ENCODE measurements around the gene STX4.

GRCh38 chr16:31036691-31037090, 3.3 kb downstream of the STX4 start:
- TF ChIP-seq ESRRG (CRISPR knock-in tag; IDR thresholded peaks at IDR 0.05) (no peak), OSR1 (CRISPR knock-in tag; IDR thresholded peaks at IDR 0.05) (no peak), ZNF565 (CRISPR knock-in tag; conservative IDR thresholded peaks at IDR 0.05; ENCODE audit: low read depth) (no peak), GLIS3 (CRISPR knock-in tag; IDR thresholded peaks at IDR 0.05) (no peak), ARNTL (CRISPR knock-in tag; IDR thresholded peaks at IDR 0.05; ENCODE audit: borderline replicate concordance, low read depth) (no peak), ZNF8 (CRISPR knock-in tag; IDR thresholded peaks at IDR 0.05) (no peak), TSHZ2 (CRISPR knock-in tag; IDR thresholded peaks at IDR 0.05) (no peak), PATZ1 (CRISPR knock-in tag; IDR thresholded peaks at IDR 0.05; ENCODE audit: borderline replicate concordance) (no peak), CREB5 (CRISPR knock-in tag; IDR thresholded peaks at IDR 0.05; ENCODE audit: low read depth) (no peak), PPARA (CRISPR knock-in tag; IDR thresholded peaks at IDR 0.05; ENCODE audit: borderline replicate concordance) (no peak)
